Dermis lymphatic vessel endothelial cell (primary cell): ENCODE results near the gene NLRP10. TPM values are rescaled to one million over a fixed set of nuclear protein-coding genes. Genes with fewer than 3 reads are reported as not detected.

Experiments
- total RNA-seq: library from RNA; depleted of rRNA; stranded (reverse); fragments of >200 nt; gene quantifications from 2 replicates; pipeline ENCODE4 v1.2.1, GENCODE V29; 2014

NLRP10 gene
- total RNA-seq, result under 0.01 TPM in 1 of 2 replicates, not detected in the other

GRCh38 chr11:7965386-7965785 is at the start of gene NLRP10:
Gene NLRP10 (minus strand): TSS chr11:7965447. CDS start chr11:7963495, 1,952 bp downstream.

GRCh38 chr11:7986768-7987559 is 21.7 kb upstream of the NLRP10 start, which contains the start of gene EIF3F:
Gene EIF3F (plus strand): TSS chr11:7987337. CDS start chr11:7987353, 16 bp downstream.

GRCh38 chr11:7941608-7942007 is 23.6 kb downstream of the NLRP10 start, which contains the start of gene OR10A3:
Gene OR10A3 (minus strand): TSS chr11:7941708. CDS start chr11:7939520, 2,188 bp downstream.

GRCh38 chr11:7931168-7931567 is 34.1 kb downstream of the NLRP10 start, which contains the start of gene OR10A6:
Gene OR10A6 (minus strand): TSS chr11:7931268. CDS start chr11:7928662, 2,606 bp downstream.

Other genes starting within 250 kb of the NLRP10 start
- not detected in 2 replicates for gene OR5P2, start 168.5 kb downstream of the NLRP10 start, total RNA-seq
- gene OR5P3, start 134.6 kb downstream of the NLRP10 start, total RNA-seq, result not detected in 2 replicates
- not detected in 2 replicates for gene OR10A6, start 34.2 kb downstream of the NLRP10 start, total RNA-seq
- not detected in 2 replicates for gene OR10A3, start 23.7 kb downstream of the NLRP10 start, total RNA-seq
- gene EIF3F, start 21.9 kb upstream of the NLRP10 start, total RNA-seq, result 244 TPM in 2 replicates
- gene TUB, start 115.8 kb upstream of the NLRP10 start, total RNA-seq, result 0.11 and 0.77 TPM in 2 replicates
- gene RIC3, start 203.6 kb upstream of the NLRP10 start, total RNA-seq, result not detected in 2 replicates